A549 treated with CORT108297 at 1 μM for 4 hours (cell line): Measurements from ENCODE around the gene SPTB. TPM values are rescaled to one million over a fixed set of nuclear protein-coding genes. Genes with fewer than 3 reads are reported as not detected.

ENCODE experiments used
- total RNA-seq: library from RNA; stranded (reverse); fragments of 200-300 nt; extraction: Qiagen RNA extraction; gene quantifications from 5 replicates; pipeline ENCODE4 v1.2.3, GENCODE V29; 2022

The SPTB gene
- total RNA-seq = 1.0 to 1.5 TPM (median 1.1 TPM) in 5 replicates

DNA sequence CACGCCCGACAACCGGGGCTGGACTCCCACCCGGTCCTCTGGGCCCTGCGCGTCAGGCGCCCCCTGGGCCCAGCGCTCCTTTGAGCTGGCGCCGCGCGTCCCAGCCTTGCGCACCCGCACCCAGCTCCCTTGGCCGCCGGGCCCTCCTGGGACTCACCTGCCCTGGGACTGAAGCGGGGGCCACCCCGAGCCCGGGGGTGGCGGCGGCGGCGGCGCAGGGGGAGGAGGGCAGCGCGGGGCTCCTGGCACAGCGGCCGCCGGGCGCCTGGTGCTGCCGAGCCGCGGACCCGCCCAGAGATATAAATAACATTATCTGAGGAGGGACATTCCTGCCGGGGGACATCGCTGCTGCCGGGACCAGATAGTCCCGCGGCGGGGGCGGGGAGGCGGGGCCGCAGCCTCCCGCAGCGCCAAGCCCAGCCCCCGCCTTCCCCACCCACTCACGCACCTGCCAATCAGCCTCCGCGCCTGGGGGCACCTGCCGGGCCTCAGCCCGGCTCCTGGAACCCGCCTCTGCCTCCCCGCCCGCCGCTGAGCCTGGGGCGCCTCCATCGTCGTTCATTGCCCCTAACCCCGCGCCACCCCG is at the start of gene SPTB:
Gene SPTB (minus strand): TSS at position 273 of the 586 bp plus-strand sequence. CDS start 56,813 bp downstream, outside the sequence.

GRCh38 chr14:64914237-64915028 is 34.7 kb upstream of the SPTB start, which contains the start of gene CHURC1:
TSS of gene CHURC1 (plus strand) at chr14:64914455. CDS start at chr14:64914496, 41 bp downstream.

GRCh38 chr14:64704143-64704742 is 175.5 kb downstream of the SPTB start, which contains the start of gene PLEKHG3:
TSS of gene PLEKHG3 (plus strand) at chr14:64704424. CDS start at chr14:64727632, 23,208 bp downstream.

Other genes with a start within 250 kb of the SPTB start
- 25.9 to 50.8 TPM (median 41.6 TPM) in 5 replicates for gene PLEKHG3, start 175.5 kb downstream of the SPTB start, total RNA-seq
- gene CHURC1, start 34.5 kb upstream of the SPTB start, total RNA-seq = 74.3 to 135 TPM (median 77.5 TPM) in 5 replicates
- gene GPX2, start 62.8 kb upstream of the SPTB start, total RNA-seq = 170 to 307 TPM (median 199 TPM) in 5 replicates
- 17.4 to 19.6 TPM (median 18.2 TPM) in 5 replicates for gene RAB15, start 92.4 kb upstream of the SPTB start, total RNA-seq
- 22.7 to 27.7 TPM (median 23.7 TPM) in 5 replicates for gene FNTB, start 107.0 kb upstream of the SPTB start, total RNA-seq
- gene MAX, start 222.6 kb upstream of the SPTB start, total RNA-seq = 53.4 to 80.4 TPM (median 58.7 TPM) in 5 replicates